Gastroesophageal sphincter (tissue), 4 donors: ENCODE data around the gene RHOH. TPM values are rescaled to one million over a fixed set of nuclear protein-coding genes. Genes with fewer than 3 reads are reported as not detected.

Experiments
- ATAC-seq: fragments of 150-250 bp; one replicate; pipeline ENCODE4 v1.9.1; 2016; ENCODE audit warnings: mild to moderate bottlenecking, moderate library complexity
- H3K27ac ChIP-seq, 4 donors: fragments of 200-600 bp; sonication (generic) in 3 of 4; 1 replicate in 3 of 4; 2 replicates in 1 of 4; pipeline ENCODE4 v1.5.1; 2016 to 2019
- H3K27me3 ChIP-seq: fragments of 200-600 bp; sonication (generic); one replicate; pipeline ENCODE4 v1.5.1; 2019
- H3K36me3 ChIP-seq, 2 donors: fragments of 200-600 bp; sonication (generic); one replicate each; pipeline ENCODE4 v1.5.1; 2019; ENCODE audit warnings: control low read depth in 1 of 2
- H3K4me1 ChIP-seq, 3 donors: fragments of 200-600 bp; sonication (generic); 1 replicate in 2 of 3; 2 replicates in 1 of 3; pipeline ENCODE4 v1.5.1; 2016 to 2019; ENCODE audit warnings: control low read depth in 2 of 3
- H3K4me3 ChIP-seq, 2 donors: fragments of 200-600 bp; sonication (generic); one replicate each; pipeline ENCODE4 v1.5.1; 2019; ENCODE audit warnings: mild to moderate bottlenecking in 1 of 2, moderate library complexity in 1 of 2
- H3K9me3 ChIP-seq, 3 donors: fragments of 200-600 bp; sonication (generic); one replicate each; pipeline ENCODE4 v1.5.1; 2017 to 2019; ENCODE audit warnings: control low read depth in 2 of 3
- CTCF ChIP-seq, 4 experiments: fragments of 200-600 bp in 2 of 4; fragments of 450-650 bp in 2 of 4; sonication (generic) in 1 of 4; IDR thresholded peaks; one replicate each; pipeline ENCODE4 v1.5.1; 2017 to 2019; ENCODE audit warnings: antibody characterized with exemption in 4 of 4, mild to moderate bottlenecking in 2 of 4, moderate library complexity in 2 of 4
- EP300 ChIP-seq: sonication (generic); formaldehyde crosslinking; IDR thresholded peaks from one replicate; pipeline ENCODE4 v1.6.1; 2017; ENCODE audit warnings: antibody characterized with exemption, mild to moderate bottlenecking
- POLR2A ChIP-seq, 2 donors: fragments of 450-650 bp; IDR thresholded peaks; one replicate each; pipeline ENCODE4 v1.6.1; 2017; ENCODE audit warnings: antibody characterized with exemption in 2 of 2, mild to moderate bottlenecking in 2 of 2, moderate library complexity in 1 of 2
- POLR2AphosphoS5 ChIP-seq: sonication (generic); formaldehyde crosslinking; IDR thresholded peaks from one replicate; pipeline ENCODE4 v1.6.1; 2017; ENCODE audit warnings: antibody characterized with exemption
- WGBS, 2 donors: methylation state at CpG; one replicate each; pipeline ENCODE4 v1.1.5; 2018; ENCODE audit warnings: low coverage in 1 of 2; 5-methylcytosine and 5-hydroxymethylcytosine counted together
- total RNA-seq, 4 donors: library from RNA; depleted of rRNA; stranded (reverse); fragments of >200 nt; gene quantifications; one replicate each; pipeline ENCODE4 v1.1.0, GENCODE V29; 2016

RHOH gene
- total RNA-seq, 4 donors from 2014 or later = 0.42 to 4.4 (median 1.0) TPM

- Histone ChIP-seq H3K27ac (peak overlapping the region in 1 of 4 donors; percentile 10), H3K27me3 (peaks cover 17% of the 10 kb centered on the region), H3K4me1 (no peaks in the 10 kb centered on the region), H3K36me3 (no peaks in the 10 kb centered on the region), H3K4me3 (no peak overlapping the region), H3K9me3 (no peaks in the 10 kb centered on the region)
- TF ChIP-seq POLR2A (IDR thresholded peaks at IDR 0.05) (no peak), CTCF (IDR thresholded peaks at IDR 0.05) (no peak), POLR2AphosphoS5 (no peak), EP300 (no peak)
- ATAC-seq = peak; percentile 41
- 9 to 54% methylated on average over 1 of the region's 1 CpG for WGBS, 2 donors
Measured at GRCh38 chr4:40180356-40180755, 16.5 kb upstream of the RHOH start.

- Histone ChIP-seq H3K4me1 (no peaks in the 10 kb centered on the region), H3K27ac (no peak overlapping the region), H3K4me3 (no peak overlapping the region), H3K27me3 (peaks cover 11% of the 10 kb centered on the region), H3K9me3 (no peaks in the 10 kb centered on the region), H3K36me3 (no peaks in the 10 kb centered on the region)
- TF ChIP-seq POLR2AphosphoS5 = no peak
- TF ChIP-seq EP300 = no peak
- no peak for TF ChIP-seq POLR2A (IDR thresholded peaks at IDR 0.05)
- TF ChIP-seq CTCF (IDR thresholded peaks at IDR 0.05) = no peak
- 77 to 81% methylated on average over 3 to 4 of the region's 4 CpGs for WGBS, 2 donors
- ATAC-seq = no peak
Measured at GRCh38 chr4:40182001-40182400, 14.8 kb upstream of the RHOH start.

- Histone ChIP-seq H3K36me3 (no peaks in the 10 kb centered on the region), H3K4me1 (no peaks in the 10 kb centered on the region), H3K4me3 (no peak overlapping the region), H3K27me3 (peaks cover 4% of the 10 kb centered on the region), H3K9me3 (no peaks in the 10 kb centered on the region), H3K27ac (no peak overlapping the region)
- no peak for ATAC-seq
- 88 to 100% methylated on average over 2 to 3 of the region's 3 CpGs for WGBS, 2 donors
- TF ChIP-seq CTCF (IDR thresholded peaks at IDR 0.05) (no peak), EP300 (no peak), POLR2AphosphoS5 (no peak), POLR2A (IDR thresholded peaks at IDR 0.05) (no peak)
Measured at GRCh38 chr4:40182954-40183353, 13.9 kb upstream of the RHOH start.

- H3K9me3 ChIP-seq = no peaks in the 10 kb centered on the region
- no peak overlapping the region for H3K4me3 ChIP-seq
- no peak overlapping the region for H3K27ac ChIP-seq
- no peaks in the 10 kb centered on the region for H3K4me1 ChIP-seq
- TF ChIP-seq POLR2A (IDR thresholded peaks at IDR 0.05) = no peak
- TF ChIP-seq POLR2AphosphoS5 = no peak
- TF ChIP-seq CTCF (IDR thresholded peaks at IDR 0.05) = no peak
- no peak for TF ChIP-seq EP300
- no peaks in the 10 kb centered on the region for H3K36me3 ChIP-seq
- WGBS, 2 donors = 82 to 95% methylated on average over 7 to 8 of the region's 12 CpGs
- peaks cover 4% of the 10 kb centered on the region for H3K27me3 ChIP-seq
- ATAC-seq = no peak
Measured at GRCh38 chr4:40183615-40184411, 13.0 kb upstream of the RHOH start.
